ENCODE data around the gene BAG3. TPM values are rescaled to one million over a fixed set of nuclear protein-coding genes. Genes with fewer than 3 reads are reported as not detected.

Gene BAG3
- total RNA-seq, 1 experiment from 2014 or later: 6.2 TPM

DNA sequence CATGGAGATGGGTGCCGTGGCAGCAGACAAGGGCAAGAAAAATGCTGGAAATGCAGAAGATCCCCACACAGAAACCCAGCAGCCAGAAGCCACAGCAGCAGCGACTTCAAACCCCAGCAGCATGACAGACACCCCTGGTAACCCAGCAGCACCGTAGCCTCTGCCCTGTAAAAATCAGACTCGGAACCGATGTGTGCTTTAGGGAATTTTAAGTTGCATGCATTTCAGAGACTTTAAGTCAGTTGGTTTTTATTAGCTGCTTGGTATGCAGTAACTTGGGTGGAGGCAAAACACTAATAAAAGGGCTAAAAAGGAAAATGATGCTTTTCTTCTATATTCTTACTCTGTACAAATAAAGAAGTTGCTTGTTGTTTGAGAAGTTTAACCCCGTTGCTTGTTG lies 25.9 kb downstream of the BAG3 start:
- DNase-seq (ENCODE audit: low read depth, low spot score): no peak
- in situ Hi-C loops (cut with HindIII; ENCODE audit: low pct_unique_long_range_greater_than_20kb, low sequenced_read_pairs): no loop called here

DNA sequence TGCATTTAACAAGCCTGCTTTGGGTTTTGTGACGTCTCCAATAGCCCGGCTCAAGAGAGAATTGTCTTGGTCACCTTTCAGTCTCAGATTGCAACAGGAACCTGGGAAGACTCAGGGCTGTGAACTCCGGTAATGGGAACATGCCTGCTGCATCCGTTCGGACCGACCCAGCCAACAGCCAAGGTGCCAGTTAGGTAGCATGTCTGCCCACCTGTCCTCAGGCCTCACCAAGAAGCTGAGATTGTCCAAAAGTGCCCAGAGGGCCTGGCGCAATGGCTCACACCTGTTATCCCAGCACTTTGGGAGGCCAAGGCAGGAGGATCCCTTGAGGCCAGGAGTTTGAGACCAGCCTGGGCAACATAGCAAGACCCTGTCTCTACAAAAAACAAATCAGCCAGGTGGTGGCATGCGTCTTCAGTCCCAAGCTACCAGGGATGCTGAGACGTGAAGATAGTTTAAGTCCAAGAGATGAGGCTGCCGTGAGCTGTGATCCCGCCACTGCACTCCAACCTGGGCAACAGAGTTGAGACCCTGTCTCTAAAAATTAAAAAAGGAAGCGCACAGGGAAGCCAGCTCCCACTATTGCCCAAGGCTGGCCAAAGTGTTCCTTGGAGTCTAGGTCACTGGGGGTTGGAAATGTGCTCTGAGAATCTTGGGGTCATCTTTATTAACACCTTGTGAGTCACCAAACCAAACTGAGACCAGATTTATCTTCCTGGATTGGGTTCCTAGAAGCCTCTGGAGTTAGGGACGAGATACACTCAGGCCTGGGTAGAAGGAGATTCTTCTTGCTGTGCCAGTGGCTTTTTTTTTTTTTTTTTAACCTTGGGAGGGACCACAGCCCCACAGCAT lies 26.9 kb downstream of the BAG3 start:
- DNase-seq (ENCODE audit: low read depth, low spot score): no peak
- in situ Hi-C loops (cut with HindIII; ENCODE audit: low pct_unique_long_range_greater_than_20kb, low sequenced_read_pairs): no loop called here

DNA sequence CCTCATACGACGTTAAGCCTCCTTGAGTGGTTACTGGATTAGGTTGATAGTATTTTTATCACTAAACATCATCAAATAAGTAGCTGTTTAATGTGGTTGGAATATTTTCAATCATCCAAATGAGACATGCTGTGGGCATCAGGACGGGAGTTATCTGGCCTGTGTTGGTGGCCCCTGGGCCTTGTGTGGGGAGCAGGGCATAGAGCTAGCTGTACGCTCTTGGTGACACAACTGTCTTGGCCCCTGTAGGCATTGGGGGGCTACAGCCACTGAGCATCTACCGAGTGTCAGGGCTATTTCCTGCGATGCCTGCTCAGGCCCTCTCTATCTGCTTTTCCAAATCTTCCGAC lies 28.3 kb downstream of the BAG3 start:
- no peak for DNase-seq (ENCODE audit: low read depth, low spot score)
- in situ Hi-C loops (cut with HindIII; ENCODE audit: low pct_unique_long_range_greater_than_20kb, low sequenced_read_pairs): no loop called here

DNA sequence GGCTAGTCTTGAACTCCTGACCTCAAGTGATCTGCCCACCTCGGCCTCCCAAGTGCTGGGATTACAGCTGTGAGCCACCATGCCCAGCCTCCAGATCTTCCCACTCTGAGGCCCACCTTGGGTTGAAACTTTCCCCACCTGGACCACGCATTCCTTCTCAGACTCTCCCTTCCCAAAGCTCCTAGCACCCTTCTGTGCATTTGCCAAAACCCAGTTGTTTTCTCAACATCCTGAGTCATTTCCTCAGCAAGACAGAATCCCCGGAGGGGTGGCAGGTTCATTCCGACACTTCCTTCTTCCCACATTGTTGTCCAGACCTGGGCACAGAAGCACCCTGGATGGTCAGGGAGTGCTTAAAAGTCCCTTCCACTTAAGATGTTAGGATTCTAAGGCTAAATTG lies 28.9 kb downstream of the BAG3 start:
- DNase-seq (ENCODE audit: low read depth, low spot score): no peak
- in situ Hi-C loops (cut with HindIII; ENCODE audit: low pct_unique_long_range_greater_than_20kb, low sequenced_read_pairs): no loop called here

DNA sequence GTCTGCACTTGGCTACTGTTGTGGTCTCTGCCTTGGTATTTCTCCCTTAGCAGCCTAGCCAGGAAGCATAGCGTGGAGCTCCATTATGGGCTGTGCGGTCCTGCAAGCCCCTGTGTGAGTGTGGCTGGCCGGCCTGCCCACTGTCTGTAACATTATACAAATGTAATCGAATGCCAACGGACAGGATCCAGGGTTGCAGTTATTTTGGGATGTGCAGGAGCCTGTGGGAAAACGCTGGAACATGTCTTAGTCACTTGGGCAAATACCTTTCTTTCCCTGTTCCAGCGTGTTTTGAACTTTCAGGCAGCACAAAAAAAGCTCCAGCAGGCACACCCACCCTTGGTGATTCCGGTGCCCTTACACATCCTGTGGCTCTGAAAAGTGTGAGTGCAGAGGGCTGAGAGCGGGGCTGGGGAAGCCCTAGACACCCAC lies 29.5 kb downstream of the BAG3 start:
- DNase-seq (ENCODE audit: low read depth, low spot score): no peak
- in situ Hi-C loops (cut with HindIII; ENCODE audit: low pct_unique_long_range_greater_than_20kb, low sequenced_read_pairs): no loop called here

- DNase-seq (ENCODE audit: low read depth, low spot score): peak; percentile 80
- in situ Hi-C loops (cut with HindIII; ENCODE audit: low pct_unique_long_range_greater_than_20kb, low sequenced_read_pairs): no loop called here
These were observed 35.4 kb downstream of the BAG3 start for GRCh38 chr10:119686465-119687191.

GRCh38 chr10:119687192-119688032 lies 36.2 kb downstream of the BAG3 start:
- DNase-seq (ENCODE audit: low read depth, low spot score): peak; percentile 52
- in situ Hi-C loops (cut with HindIII; ENCODE audit: low pct_unique_long_range_greater_than_20kb, low sequenced_read_pairs): no loop called here

- DNase-seq (ENCODE audit: low read depth, low spot score): peak; percentile 59
- in situ Hi-C loops (cut with HindIII; ENCODE audit: low pct_unique_long_range_greater_than_20kb, low sequenced_read_pairs): no loop called here
These were observed 36.9 kb downstream of the BAG3 start for GRCh38 chr10:119688033-119688508.

- peak; percentile 86 for DNase-seq (ENCODE audit: low read depth, low spot score)
- in situ Hi-C loops (cut with HindIII; ENCODE audit: low pct_unique_long_range_greater_than_20kb, low sequenced_read_pairs): no loop called here
These were observed 37.9 kb downstream of the BAG3 start for GRCh38 chr10:119689016-119689580.

DNA sequence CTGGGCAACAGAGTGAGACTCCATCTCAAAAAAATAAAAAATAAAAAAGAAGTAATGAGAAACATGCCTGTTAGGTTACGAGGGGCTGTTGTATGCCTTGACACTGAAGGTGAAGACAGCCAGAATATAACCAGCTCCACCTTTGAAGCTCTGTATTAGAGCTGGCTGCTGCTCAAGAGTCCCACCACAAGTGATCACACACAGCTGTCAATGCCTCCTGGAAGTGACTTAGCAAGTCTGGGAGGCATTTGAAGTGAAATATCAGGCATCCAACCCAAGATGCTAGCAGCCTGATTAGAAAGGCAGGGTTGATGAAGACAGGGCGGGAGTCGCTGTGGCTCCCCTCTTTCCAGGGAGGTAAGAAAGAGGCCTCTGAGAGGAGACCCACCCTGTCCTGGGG lies 40.5 kb downstream of the BAG3 start:
- no peak for DNase-seq (ENCODE audit: low read depth, low spot score)
- in situ Hi-C loops (cut with HindIII; ENCODE audit: low pct_unique_long_range_greater_than_20kb, low sequenced_read_pairs): no loop called here

DNA sequence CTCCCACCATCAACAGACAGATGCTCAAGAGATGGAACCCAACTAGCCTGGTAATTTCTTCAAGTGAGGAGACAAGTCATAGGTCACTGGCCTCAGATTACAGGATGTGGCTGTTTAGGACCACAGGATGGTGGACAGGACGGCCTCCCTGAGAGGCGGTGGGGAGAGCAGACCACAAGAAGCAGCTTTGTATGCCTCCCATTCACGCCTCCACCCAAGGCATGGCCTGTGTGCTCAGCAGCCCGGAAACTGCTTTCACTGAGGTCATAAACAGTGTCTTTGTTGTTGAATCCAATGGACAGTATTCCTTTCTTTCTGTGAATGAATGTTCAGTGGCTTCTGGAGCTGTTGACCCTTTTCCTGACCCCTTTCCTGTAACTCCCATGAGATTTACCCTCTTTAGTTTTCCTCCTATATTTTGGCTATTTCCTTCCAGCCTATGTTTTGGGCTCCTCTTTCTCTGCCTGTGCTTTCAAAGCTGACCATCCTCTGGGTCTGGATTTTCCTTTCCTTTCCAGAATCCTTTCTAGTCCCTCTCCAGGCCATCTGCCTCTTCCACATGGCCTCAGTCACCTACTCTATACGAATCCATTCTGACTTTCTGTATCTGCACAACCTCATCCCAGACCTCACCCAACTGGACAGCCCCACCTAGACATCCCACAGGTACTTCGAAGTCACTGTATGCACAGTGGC lies 42.2 kb downstream of the BAG3 start:
- in situ Hi-C loops (cut with HindIII; ENCODE audit: low pct_unique_long_range_greater_than_20kb, low sequenced_read_pairs): no loop called here
- peak; percentile 99 for DNase-seq (ENCODE audit: low read depth, low spot score)

- in situ Hi-C loops (cut with HindIII; ENCODE audit: low pct_unique_long_range_greater_than_20kb, low sequenced_read_pairs): no loop called here
- DNase-seq (ENCODE audit: low read depth, low spot score): no peak
These were observed 43.4 kb downstream of the BAG3 start for GRCh38 chr10:119694608-119695007.

- no peak for DNase-seq (ENCODE audit: low read depth, low spot score)
- in situ Hi-C loops (cut with HindIII; ENCODE audit: low pct_unique_long_range_greater_than_20kb, low sequenced_read_pairs): no loop called here
These were observed 49.3 kb downstream of the BAG3 start for GRCh38 chr10:119700321-119700954.

- in situ Hi-C loops (cut with HindIII; ENCODE audit: low pct_unique_long_range_greater_than_20kb, low sequenced_read_pairs): no loop called here
- peak; percentile 97 for DNase-seq (ENCODE audit: low read depth, low spot score)
These were observed 50.7 kb downstream of the BAG3 start for GRCh38 chr10:119701861-119702260.

- in situ Hi-C loops (cut with HindIII; ENCODE audit: low pct_unique_long_range_greater_than_20kb, low sequenced_read_pairs): no loop called here
- no peak for DNase-seq (ENCODE audit: low read depth, low spot score)
These were observed 51.4 kb downstream of the BAG3 start for GRCh38 chr10:119702583-119702982.

DNA sequence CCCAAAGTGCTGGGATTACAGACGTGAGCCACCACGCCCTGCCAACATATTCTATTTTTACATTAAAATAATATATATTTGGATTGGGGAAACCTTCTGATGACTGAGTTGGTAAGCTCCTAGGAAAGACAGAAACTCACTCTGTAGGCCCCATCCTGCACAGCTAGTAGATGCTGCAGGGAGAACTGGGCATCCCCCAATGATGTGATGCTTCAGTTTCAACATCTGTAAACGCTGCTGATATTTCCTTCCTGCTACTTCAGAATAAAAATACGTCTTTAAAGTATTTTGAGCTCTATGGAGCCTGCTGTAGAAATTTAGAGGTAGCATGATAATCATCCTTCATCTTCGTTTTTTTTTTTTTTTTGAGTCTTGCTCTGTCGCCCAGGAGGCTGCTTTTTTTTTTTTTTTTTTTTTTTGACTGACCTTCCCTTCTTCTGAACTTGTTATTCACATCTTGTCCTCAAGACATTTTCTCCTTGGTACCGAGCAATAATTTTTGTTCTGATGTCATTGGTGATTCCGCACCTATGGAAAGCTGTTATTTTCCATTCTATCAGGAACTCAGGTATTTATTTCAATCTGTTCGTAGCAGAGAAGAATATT lies 52.8 kb downstream of the BAG3 start:
- in situ Hi-C loops (cut with HindIII; ENCODE audit: low pct_unique_long_range_greater_than_20kb, low sequenced_read_pairs): no loop called here
- no peak for DNase-seq (ENCODE audit: low read depth, low spot score)
